HFF-Myc (cell line): ENCODE data around the gene TOMT.
A peak's percentile ranks its signal among the peaks of the same experiment; 100 is the strongest.

Source experiments
- DNase-seq: peaks from one replicate; pipeline ENCODE4 v3.0.0-alpha.2; 2011; ENCODE audit warnings: low read depth; ENCODE audit errors: extremely low read depth
- H3K4me3 ChIP-seq: replicated peaks from 2 replicates; pipeline ENCODE4 v1.5.1; 2011; ENCODE audit warnings: low read depth, mild to moderate bottlenecking, control low read depth, low read length
- TF ChIP-seq, protein P1 (sequence below): IDR thresholded peaks from 2 replicates; pipeline ENCODE4 v1.5.1; 2012; ENCODE audit warnings: mild to moderate bottlenecking, low read depth, low read length, control low read depth; ENCODE audit errors: missing control alignments

The TOMT gene

DNA sequence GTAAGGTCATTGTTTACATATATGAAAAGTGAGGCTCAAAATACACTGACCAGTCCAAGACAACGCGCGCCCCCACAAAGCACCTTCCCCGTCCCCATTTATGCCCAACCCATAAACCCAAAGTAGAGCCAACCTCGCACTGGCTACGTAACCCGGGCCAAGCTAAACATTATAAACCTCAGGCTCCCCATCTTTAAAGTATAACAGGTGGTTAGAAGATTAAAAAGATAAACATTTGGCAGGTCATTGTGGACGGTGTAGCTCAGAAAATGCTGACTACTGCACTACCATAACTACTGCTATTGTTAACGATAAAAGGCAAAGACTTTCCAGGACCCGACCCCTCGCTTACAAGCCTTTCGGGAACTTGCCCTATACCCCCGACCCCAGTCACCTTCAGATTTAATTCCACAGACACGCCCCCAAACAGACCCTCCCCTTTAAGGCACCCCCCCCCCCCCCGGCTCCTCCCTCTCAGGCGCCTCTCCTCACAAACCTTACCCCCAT, 25.9 kb upstream of the TOMT start:
- no peak for DNase-seq
- H3K4me3 ChIP-seq, result peak overlapping the region; percentile 55
- TF ChIP-seq, protein P1, sequence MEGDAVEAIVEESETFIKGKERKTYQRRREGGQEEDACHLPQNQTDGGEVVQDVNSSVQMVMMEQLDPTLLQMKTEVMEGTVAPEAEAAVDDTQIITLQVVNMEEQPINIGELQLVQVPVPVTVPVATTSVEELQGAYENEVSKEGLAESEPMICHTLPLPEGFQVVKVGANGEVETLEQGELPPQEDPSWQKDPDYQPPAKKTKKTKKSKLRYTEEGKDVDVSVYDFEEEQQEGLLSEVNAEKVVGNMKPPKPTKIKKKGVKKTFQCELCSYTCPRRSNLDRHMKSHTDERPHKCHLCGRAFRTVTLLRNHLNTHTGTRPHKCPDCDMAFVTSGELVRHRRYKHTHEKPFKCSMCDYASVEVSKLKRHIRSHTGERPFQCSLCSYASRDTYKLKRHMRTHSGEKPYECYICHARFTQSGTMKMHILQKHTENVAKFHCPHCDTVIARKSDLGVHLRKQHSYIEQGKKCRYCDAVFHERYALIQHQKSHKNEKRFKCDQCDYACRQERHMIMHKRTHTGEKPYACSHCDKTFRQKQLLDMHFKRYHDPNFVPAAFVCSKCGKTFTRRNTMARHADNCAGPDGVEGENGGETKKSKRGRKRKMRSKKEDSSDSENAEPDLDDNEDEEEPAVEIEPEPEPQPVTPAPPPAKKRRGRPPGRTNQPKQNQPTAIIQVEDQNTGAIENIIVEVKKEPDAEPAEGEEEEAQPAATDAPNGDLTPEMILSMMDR, result no peak

DNA sequence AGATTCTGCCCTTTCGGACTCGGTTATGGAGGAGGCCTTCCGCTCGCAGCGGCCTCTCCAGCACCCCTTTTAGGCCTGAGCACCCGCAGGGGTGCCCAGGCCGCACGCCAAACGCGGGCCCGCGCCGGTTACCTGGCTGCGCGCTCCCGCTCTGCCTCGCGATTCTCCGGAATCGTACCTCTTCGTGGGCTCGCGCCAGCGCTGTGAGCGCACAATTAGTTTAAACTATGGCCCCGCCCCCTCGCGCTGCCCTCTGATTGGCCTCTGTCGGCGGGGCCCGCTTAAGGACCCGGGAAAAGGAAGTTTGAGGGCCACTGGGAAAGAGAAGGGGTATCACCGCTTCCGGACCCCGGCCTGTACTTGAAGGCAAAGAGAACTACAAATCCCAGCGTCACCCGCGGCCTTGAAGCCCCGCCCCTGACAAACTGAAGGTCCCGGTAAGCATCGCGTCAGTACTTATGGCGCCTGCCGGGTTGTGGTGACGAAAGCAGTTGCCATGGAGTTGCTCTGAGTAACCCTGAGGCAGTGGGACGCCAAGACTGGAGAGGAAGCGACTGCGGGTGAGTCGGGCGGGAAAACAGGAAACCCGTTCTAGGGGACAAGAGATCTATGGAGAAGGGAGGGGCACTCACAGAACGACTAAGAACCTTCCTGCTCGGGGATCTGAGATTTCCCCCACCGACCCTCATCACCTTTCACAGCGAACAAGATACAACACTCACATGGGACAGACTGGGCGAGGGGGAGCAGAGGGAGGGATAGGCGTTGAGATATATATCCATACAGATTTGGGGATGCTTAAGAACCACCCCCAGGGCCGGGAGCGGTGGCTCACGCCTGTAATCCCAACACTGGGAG, 25.2 kb upstream of the TOMT start, which contains the start of the genes LRRC51 and NUMA1:
TSS of gene LRRC51 (plus strand) at position 525 of the 858 bp plus-strand sequence. CDS start 8,234 bp downstream, outside the sequence.
TSS of gene NUMA1 (minus strand) at position 217 of the 858 bp plus-strand sequence. CDS start 44,599 bp downstream, outside the sequence.
- DNase-seq, result peak; percentile 99
- TF ChIP-seq, protein P1, result no peak
- H3K4me3 ChIP-seq, result peak within 1 kb of the TSS; percentile 55

DNA sequence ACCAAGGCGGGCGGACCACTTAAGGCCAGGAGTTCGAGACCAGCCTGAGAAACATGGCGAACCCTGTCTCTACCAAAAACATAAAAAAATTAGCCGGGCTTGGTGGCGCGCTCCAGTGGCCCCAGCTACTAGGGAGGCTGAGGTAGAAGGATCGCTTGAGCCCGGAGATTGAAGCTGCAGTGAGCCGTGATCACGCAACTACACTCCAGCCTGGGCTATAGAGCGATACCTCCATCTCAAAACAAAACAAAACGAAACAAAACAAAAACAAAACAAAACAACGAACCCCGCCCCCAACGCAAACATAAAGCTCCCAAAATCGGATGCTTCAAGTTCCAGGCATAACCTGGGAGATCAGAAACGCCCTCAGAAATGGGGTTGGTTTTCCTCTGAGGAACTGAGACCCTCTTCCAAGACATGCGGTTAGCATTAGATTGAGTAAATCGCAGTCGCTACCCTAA, 24.5 kb upstream of the TOMT start:
- TF ChIP-seq, protein P1, result no peak
- no peak for DNase-seq
- peak overlapping the region; percentile 55 for H3K4me3 ChIP-seq

DNA sequence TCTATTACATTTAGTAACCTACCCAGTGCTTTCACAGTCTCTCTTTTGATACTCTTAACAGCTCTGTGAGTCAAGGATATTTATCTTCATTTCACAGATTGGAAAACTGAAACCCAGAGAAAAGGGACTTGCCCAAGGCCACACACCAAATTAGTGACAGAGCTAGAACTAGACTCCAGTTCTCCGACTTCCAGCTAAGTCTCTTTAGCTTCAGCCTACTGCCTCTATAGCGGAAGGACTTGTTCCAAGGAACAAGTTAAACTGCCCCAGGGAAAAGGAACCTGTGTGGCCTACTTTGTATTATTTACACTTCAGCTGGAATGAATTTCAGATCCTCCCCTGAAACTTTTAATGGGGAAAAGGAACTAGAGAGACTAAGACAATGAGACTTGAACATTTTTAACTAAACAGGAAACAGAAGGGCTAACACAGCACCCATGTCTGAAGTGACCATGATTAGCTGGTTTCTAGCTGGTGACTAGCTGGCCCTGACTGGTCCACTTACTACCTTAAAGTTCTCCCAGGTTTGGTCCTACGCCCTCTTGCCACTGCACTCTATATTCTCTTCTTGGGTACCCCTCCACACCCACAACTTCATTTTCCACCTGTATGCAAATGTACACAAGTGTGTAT, 23.8 kb upstream of the TOMT start:
- TF ChIP-seq, protein P1, result no peak
- DNase-seq, result no peak
- no peak overlapping the region for H3K4me3 ChIP-seq

DNA sequence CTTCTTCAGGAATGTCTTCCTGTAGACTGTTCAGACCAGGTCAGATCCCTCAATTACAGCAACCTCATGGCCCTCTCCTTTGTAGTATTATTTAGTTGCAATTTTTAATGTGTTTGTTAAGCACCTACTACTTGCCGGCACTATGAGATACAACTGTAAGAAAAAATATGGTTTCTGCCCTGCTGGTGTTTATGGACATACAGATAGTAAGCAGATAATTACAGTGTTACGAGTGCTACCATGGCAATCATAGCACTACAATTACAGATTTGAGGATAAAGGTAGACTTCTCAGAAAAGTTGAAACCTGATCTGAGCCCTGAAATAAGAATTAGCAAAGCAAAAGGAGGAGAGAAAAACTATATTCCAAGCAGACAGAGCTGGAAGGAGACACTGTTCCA, 22.3 kb upstream of the TOMT start:
- TF ChIP-seq, protein P1, result no peak
- DNase-seq, result no peak

DNA sequence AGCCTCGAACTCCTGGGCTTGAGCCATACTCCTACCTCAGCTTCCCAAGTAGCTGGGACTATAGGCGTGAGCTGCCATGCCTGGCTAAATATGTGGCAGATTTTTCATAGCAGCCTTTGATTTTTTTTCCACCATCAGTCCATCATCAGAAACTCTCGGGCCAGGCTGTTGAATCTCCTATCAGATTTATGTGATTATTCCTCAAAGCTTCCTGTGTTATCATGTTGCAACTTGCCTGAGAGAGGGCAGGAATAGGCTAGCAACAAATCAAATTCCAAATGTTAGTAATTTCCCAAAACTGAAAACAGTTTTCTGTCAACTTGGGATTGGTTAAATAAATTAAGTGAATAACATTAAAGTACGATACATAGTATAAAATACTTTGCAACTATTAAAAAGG, 21.6 kb upstream of the TOMT start:
- no peak overlapping the region for H3K4me3 ChIP-seq
- TF ChIP-seq, protein P1, result no peak
- DNase-seq, result no peak

More for the DNA sequence above, 22.3 kb upstream of the TOMT start:
- no peak overlapping the region for H3K4me3 ChIP-seq
